ENCODE data around the gene KCNG2.

KCNG2 gene

DNA sequence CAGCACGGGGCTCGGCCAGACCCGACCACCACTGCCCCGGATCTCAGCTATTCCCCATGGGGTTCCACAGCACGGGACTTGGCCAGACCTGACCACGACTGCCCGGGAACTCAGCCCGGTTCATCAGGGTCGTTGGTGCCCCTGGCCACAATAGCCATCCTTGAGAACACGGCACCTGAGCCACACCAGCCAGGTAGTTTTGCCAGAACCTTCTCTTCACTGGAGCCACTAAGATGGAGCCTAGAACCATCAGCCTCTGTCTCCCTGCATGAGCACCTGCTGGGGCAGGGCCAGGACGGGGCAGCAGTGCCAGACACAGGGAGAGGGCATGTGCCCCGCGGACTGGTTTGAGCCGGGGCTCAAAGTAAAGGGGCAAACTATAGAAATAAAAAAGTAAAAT lies 11.4 kb upstream of the KCNG2 start:
- DNase-seq: no peak

DNA sequence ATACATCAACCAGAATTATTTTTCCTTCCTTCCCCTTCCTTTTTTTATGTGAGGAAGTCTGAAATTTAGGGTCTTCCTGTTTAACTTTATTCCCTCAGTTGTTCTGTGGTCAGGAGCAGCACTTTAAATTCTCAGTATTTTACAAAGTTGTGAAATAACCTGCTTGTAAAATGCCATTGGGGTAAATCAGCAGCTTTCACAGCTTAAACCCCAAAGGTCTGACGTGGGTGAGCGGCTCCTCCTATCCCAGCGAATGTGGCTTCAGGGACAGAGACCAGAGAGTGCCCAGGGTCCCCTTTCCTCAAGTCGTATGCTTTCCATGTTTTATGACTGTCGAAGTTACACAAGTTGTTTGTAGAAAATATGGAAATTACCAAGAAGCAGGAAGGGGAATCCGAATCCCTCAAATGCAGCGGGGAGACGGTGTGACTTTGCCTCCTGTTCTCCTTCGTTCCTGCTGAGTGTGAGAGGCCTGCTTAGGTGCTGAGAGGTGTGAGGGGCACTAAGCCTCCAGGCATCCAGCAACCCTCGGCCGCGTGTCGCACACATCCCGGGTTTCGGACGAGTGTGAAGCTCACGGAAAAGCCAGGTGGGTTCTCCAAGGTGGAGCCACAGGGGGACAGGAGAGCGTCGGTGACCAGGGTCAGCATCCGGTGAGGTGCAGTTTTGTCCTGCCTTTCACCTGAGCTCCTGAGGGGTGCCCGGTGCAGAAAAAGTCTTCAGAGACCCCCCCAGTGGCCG lies 10.8 kb upstream of the KCNG2 start:
- no peak for DNase-seq

DNA sequence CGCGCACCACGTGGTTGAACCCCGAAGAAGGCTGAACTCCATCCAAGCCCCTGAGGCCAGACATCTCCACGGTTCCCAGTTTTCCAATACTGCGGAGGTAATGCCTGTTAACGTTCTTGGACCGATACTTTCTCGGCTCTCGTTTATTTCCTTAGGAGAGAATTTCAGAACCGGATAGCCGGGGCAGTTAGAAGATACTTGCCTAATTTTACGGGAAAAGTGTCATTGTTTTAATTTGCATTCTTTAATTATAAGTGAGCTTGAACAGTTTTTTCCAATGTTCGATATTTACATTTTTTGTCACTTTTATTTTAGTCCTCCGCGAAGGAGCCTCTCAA lies 10.2 kb upstream of the KCNG2 start:
- no peak for DNase-seq

- DNase-seq: no peak
These were observed 9.6 kb upstream of the KCNG2 start for GRCh38 chr18:79787865-79788733.

GRCh38 chr18:79788734-79789085 lies 9.0 kb upstream of the KCNG2 start:
- no peak for DNase-seq

DNA sequence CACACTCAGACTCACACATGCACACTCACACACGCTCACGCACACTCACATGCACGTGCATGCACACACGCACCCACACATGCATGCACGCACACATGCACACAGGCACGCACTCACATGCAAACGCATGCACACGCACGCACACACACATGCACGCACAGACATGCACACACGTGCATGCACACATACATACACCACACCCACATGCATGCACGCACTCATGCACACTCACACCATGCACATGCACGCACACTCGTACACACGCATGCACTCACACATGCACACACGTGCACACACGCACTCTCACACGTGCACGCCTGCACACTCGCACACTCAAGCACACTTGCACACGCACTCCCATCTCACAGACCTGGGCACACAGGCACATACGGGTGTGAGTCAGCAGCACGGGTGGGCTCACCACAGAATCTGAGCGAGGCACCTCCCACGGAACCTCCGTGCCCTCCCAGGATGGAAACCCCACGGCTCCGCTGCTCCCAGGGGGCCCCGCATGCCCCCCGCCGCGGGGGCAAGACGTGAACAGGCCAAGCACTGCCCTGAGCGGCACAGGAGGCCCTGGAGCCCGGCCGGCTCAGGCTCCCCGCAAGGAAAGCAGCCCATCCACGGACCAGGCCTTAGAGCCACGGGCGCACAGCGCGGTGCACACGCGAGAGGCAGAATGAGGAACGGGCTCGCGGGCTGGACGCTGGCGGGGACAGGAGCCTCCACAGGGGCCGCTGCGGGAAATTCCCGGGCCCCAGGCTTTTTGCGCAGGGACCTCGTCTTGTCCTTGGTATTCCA lies 8.4 kb upstream of the KCNG2 start:
- DNase-seq: no peak

DNA sequence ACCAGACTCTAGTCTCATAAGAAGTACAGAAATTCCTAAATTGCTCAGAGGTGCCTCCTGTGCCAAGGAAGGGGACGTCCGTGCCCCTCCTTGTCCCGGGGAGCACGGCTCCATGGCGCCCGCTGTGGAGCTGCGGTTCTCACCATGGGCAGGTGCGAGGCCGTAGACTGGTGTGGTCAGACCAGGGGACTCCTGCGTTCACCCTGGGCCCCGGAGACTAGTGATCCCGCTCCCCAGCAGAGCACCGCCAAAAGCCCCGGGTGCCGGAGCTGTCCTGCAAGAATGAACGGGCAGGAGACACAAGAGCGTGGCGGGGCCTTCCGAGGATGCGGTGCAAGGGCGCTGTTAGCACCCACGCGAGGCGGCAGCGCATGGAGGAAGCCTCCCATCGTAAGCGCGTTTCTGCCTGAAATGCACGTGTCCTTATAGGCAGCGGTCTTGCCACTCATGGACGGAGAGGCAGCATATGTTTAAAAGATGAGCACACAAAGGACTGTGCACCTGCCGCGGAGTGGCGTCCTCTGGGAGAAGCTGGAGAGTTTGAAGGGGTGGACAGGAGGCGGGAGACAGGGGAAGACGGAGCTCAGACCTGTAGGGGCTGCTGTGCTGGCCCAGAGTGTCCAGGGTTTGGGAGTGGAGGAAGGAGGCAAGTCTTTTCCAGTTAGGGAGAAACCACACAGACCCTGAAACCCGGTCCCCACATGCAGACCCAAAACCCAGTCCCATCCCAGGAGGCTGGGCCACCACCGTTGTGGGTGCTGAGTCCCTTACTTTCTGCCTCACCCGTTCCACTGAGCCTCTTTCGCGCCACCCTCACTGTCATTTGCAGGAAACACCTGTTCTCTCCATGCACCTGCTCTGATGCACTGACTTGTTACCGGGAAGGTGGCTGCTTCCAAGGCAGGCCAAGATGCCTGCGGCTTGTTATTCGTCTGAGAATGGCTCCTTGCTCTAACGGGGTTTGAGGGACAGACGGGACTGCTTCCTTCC lies 7.5 kb upstream of the KCNG2 start:
- DNase-seq: no peak

GRCh38 chr18:79790996-79791972 lies 6.5 kb upstream of the KCNG2 start:
- peak; percentile 94 for DNase-seq

DNA sequence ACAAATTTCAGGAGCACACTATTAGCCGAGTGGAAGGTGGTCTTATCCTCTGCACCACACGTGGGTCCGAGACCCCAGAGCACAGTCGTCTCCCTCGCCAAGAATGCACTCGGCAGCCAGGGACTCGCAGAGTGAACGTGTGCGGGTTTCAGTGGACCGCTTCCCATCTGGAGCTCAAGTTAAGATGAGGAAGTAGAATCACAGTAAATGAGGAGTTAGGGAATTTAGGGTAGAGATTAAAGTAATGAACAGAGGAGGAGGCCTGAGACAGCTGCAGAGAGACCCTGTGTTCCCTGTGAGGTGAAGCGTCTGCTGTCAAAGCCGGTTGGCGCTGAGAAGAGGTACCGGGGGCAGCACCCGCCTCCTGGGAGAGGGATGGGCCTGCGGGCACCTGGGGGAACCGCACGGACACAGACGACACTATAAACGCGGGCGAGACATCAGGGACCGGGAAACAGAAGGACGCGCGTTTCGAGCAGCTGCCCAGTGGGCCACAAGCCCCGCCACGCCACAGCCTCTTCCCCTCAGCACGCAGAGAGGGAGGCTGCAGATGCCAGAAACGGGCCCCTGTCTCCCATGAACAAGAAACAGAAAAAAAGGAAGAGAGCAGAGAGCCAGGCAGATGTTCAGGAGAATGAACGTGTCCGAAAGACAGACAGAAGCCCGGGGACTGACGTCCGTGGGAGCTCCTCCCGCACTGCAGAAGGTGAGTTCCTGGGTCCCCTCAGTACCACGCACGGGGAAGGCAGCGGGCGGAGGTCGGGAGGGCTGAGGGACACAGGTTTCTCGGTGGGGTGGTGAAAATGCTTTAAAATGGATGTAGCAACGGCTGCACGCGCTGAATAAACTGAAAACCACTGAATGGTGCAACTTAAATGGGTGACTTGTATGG lies 5.4 kb upstream of the KCNG2 start:
- DNase-seq: no peak

GRCh38 chr18:79792988-79793355 lies 4.8 kb upstream of the KCNG2 start:
- peak; percentile 84 for DNase-seq

- no peak for DNase-seq
These were observed 2.9 kb upstream of the KCNG2 start for GRCh38 chr18:79794846-79795245.

GRCh38 chr18:79795446-79795845 lies 2.3 kb upstream of the KCNG2 start:
- no peak for DNase-seq

- no peak for DNase-seq
These were observed 1.7 kb upstream of the KCNG2 start for GRCh38 chr18:79796016-79796415.

DNA sequence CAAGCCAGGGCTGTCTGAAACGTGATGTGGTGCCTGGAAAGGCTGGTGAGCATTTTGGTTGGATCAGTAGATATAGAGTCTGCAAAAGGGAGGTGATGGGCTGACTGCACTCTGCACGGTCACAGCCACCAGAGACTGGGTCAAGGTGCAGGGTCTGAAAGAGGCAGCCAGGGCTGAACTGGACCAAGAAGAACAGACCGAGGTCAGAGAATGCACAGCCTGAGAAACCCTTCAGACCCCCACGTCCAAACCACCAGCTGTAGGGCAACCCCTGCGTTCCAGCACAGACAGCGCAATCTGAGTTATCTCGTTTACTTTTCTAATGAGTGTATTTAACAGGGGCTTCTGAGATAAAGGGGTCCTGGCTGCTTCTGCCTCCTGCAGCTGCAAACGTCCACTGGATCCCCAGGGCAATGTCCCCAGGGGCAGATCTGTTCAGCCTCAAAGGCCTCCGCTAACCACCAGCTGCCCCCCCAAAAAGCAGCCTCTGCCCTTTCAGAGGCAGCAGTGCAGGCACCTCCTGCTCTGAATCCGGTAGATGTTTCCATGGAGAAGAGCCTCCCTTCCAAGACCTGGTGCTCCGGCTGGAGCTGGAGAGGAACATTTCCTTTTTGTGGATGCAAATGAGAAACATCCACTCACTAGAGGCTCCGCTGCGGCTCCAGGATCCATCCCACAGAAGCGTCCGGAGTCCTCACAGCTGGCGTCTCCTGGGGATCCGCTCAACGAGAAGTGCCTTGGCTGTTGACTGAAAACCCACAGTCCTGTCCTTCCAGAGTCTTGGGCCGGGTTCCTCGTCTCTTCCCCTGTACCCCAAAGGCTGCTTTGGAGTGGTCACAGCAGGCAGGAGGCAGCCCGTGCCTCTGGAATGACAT lies 970 bp upstream of the KCNG2 start:
- DNase-seq: no peak

DNA sequence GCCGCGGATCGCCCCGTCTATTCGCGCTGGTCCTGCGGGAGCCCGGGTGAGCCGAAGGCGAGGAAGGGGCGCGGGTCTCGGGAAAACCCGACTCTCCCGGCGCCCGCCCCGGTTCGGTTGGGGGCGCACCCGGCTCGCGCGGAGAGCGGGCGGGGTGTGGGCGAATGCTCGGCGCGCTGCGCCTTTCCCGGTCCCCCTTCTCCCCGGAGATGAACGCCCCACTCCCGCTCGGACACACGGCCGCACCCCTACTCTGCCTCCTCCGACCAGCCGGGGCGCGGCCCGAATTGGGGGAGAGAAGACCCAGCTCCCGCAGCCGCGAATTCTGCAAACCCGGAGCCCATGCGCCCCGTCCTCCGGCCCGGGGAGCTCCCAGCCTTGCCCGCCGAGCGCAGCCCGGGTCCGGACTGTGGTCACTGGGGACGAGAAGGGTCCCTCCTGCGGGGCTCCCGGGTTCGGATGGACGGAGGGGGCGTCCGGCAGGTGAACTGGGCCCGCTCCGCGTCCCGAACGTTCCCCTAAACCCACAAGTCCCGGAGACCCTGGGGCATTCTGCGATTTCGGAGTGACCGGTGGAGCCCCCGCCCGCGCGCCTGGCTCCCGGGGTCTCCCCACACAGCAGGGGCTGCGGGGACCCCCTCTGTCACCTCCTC lies 734 bp downstream of the KCNG2 start:
- DNase-seq: no peak

- no peak for DNase-seq
These were observed 1.2 kb downstream of the KCNG2 start for GRCh38 chr18:79798999-79799370.

DNA sequence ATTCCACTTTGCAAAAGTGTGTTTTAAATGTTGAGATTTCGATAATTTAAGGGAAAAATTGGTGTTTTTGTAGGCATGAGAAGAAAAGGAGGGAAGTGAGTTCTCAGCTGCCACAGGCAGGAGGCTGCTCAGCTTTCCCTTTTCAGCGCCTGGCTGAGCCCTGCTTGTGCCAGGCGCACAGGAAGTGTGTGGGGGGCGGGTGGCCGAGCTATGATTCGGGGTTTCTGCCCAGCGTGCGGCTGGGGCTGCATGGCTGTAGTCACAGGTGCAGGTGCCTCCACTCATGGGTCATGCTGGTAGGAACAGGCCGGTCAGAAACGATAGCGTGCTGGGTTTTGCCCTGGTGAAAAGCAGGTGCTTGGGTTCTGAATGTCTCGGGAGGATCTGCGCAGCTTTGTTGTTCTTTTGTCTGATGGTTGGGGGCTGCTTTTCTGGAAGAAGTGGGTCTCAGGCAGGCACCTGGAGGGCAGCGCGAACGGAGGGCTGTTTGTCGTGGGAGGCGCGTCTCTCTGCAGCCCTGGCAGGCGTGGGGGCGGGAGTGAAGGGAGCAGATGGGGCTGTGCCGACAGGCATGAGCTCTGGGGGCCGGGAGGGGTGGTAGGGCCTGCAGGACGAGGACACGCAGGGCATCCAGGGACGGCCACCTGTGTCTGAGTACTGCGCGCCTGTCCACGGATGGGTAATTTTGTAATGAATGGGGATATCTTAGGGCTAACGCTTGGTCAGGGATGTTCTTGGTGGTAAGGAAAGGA lies 2.1 kb downstream of the KCNG2 start:
- DNase-seq: no peak
